ENCODE measurements around the gene UGGT2.

- TF ChIP-seq, protein P1, sequence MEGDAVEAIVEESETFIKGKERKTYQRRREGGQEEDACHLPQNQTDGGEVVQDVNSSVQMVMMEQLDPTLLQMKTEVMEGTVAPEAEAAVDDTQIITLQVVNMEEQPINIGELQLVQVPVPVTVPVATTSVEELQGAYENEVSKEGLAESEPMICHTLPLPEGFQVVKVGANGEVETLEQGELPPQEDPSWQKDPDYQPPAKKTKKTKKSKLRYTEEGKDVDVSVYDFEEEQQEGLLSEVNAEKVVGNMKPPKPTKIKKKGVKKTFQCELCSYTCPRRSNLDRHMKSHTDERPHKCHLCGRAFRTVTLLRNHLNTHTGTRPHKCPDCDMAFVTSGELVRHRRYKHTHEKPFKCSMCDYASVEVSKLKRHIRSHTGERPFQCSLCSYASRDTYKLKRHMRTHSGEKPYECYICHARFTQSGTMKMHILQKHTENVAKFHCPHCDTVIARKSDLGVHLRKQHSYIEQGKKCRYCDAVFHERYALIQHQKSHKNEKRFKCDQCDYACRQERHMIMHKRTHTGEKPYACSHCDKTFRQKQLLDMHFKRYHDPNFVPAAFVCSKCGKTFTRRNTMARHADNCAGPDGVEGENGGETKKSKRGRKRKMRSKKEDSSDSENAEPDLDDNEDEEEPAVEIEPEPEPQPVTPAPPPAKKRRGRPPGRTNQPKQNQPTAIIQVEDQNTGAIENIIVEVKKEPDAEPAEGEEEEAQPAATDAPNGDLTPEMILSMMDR (IDR thresholded peaks at IDR 0.05 in 8 of 11, conservative IDR thresholded peaks at IDR 0.05 in 3 of 11): no peak
- no peak for TF ChIP-seq POLR2AphosphoS5 (IDR thresholded peaks at IDR 0.05)
Observed at GRCh38 chr13:96020931-96021330, 32.3 kb downstream of the UGGT2 start.
